Endothelial cell of umbilical vein (primary cell): Measurements from ENCODE around the gene SYNE3. TPM values are rescaled to one million over a fixed set of nuclear protein-coding genes. Genes with fewer than 3 reads are reported as not detected.

ENCODE experiments used
- BruUV-seq: library from RNA; stranded (reverse); fragments of 400-500 nt; replicated peaks from 2 replicates; lab custom pipeline; 2021; lab: Mats Ljungman, UMichigan
- CTCF ChIA-PET: fragments of 300-600, 350-600 bp; sonication (Branson Sonifier 250); formaldehyde crosslinking; loops from one replicate; lab custom pipeline; 2021; ENCODE audit warnings: antibody characterized with exemption, inconsistent platforms; lab: Charles Lee
- POLR2A ChIA-PET: fragments of 300-600, 350-600 bp; sonication (Branson Sonifier 250); formaldehyde crosslinking; loops from one replicate; lab custom pipeline; 2021; ENCODE audit warnings: antibody characterized with exemption, inconsistent platforms; lab: Charles Lee
- DNase-seq: peaks from one replicate; pipeline ENCODE4 v3.0.0-alpha.2; 2011; ENCODE audit warnings: low read depth, low spot score
- FAIRE-seq: peaks from 2 replicates; lab custom pipeline; 2011; peaks lifted over from hg19 to GRCh38; lab: Jason Lieb, UNC
- H2AFZ ChIP-seq: 2 replicates; pipeline ENCODE4 v1.6.0; 2012; ENCODE audit warnings: low read depth, low read length, control low read depth, inconsistent platforms
- H3K27ac ChIP-seq: 2 replicates; pipeline ENCODE4 v1.5.1; 2011; ENCODE audit warnings: low read depth, mild to moderate bottlenecking, control low read depth, low read length, moderate library complexity; ENCODE audit not compliant: insufficient read depth
- H3K27me3 ChIP-seq, 2 experiments: 2 replicates each; pipeline versions ENCODE4 v1.6.0 to v1.6.1; 2011; ENCODE audit warnings: low read length in 2 of 2, mixed read lengths in 1 of 2; ENCODE audit not compliant: control insufficient read depth in 2 of 2, insufficient read depth in 2 of 2
- H3K36me3 ChIP-seq, 2 experiments: 2 replicates in 1 of 2; 3 replicates in 1 of 2; pipeline ENCODE4 v1.5.1; 2011; ENCODE audit warnings: low read length in 2 of 2, mild to moderate bottlenecking in 1 of 2, moderate library complexity in 1 of 2; ENCODE audit not compliant: control insufficient read depth in 2 of 2, insufficient read depth in 2 of 2; ENCODE audit errors: extremely low read depth in 1 of 2
- H3K4me1 ChIP-seq: 3 replicates; pipeline ENCODE4 v1.5.1; 2011; ENCODE audit warnings: mild to moderate bottlenecking, low read length; ENCODE audit not compliant: control insufficient read depth, insufficient read depth; ENCODE audit errors: extremely low read depth
- H3K4me2 ChIP-seq: 2 replicates; pipeline ENCODE4 v1.6.1; 2011; ENCODE audit warnings: low read length, control low read depth, mixed read lengths; ENCODE audit not compliant: insufficient read depth
- H3K4me3 ChIP-seq, 3 experiments: fragments of 200-600 bp in 1 of 3; sonication (generic), shearing (Covaris generic) in 1 of 3; replicated peaks in 1 of 3; 2 replicates each; pipeline ENCODE4 v1.5.1; 2011 to 2016; ENCODE audit warnings: control low read depth in 3 of 3, low read length in 3 of 3, mild to moderate bottlenecking in 2 of 3, inconsistent platforms in 1 of 3, low read depth in 1 of 3, moderate library complexity in 1 of 3; ENCODE audit not compliant: insufficient read depth in 1 of 3
- H3K79me2 ChIP-seq: 2 replicates; pipeline ENCODE4 v1.6.0; 2012; ENCODE audit warnings: low read length, inconsistent platforms; ENCODE audit not compliant: control insufficient read depth, insufficient read depth
- H3K9ac ChIP-seq: replicated peaks from 2 replicates; pipeline ENCODE3; 2011; ENCODE audit warnings: low read length, control low read depth; ENCODE audit not compliant: insufficient read depth; ENCODE audit errors: extremely low read depth
- H3K9me1 ChIP-seq: replicated peaks from 3 replicates; pipeline ENCODE4 v1.6.0; 2011; ENCODE audit warnings: mild to moderate bottlenecking, low read length; ENCODE audit not compliant: control insufficient read depth, insufficient read depth; ENCODE audit errors: extremely low read depth
- H3K9me3 ChIP-seq: replicated peaks from 2 replicates; pipeline ENCODE4 v1.5.1; 2012; ENCODE audit warnings: low read length, inconsistent platforms; ENCODE audit not compliant: control insufficient read depth, insufficient read depth
- H4K20me1 ChIP-seq: replicated peaks from 2 replicates; pipeline ENCODE3; 2011; ENCODE audit warnings: mild to moderate bottlenecking, low read length; ENCODE audit not compliant: control insufficient read depth, insufficient read depth; ENCODE audit errors: extremely low read depth
- EZH2 ChIP-seq: IDR thresholded peaks from 2 replicates; pipeline ENCODE4 v1.6.1; 2012; ENCODE audit warnings: borderline replicate concordance, low read depth, mild to moderate bottlenecking, moderate library complexity, low read length, inconsistent platforms; ENCODE audit not compliant: severe bottlenecking
- FOS ChIP-seq: IDR thresholded peaks from 2 replicates; pipeline ENCODE4 v1.6.1; 2011; ENCODE audit warnings: mild to moderate bottlenecking, low read length, moderate library complexity, borderline replicate concordance; ENCODE audit not compliant: insufficient read depth
- GATA2 ChIP-seq: IDR thresholded peaks from 2 replicates; pipeline ENCODE4 v1.7.0; 2011; ENCODE audit warnings: low read depth, mild to moderate bottlenecking, moderate library complexity, mixed read lengths, low read length; ENCODE audit not compliant: insufficient read length, insufficient read depth
- JUN ChIP-seq: IDR thresholded peaks from 2 replicates; pipeline ENCODE4 v1.6.1; 2011; ENCODE audit warnings: borderline replicate concordance, low read depth; ENCODE audit not compliant: insufficient read length, insufficient read depth
- MYC ChIP-seq: IDR thresholded peaks from one replicate; pipeline ENCODE4 v1.6.1; 2011; ENCODE audit warnings: mild to moderate bottlenecking, low read depth, low read length
- POLR2A ChIP-seq: IDR thresholded peaks from 2 replicates; pipeline ENCODE4 v1.6.1; 2012; ENCODE audit warnings: low read depth, mild to moderate bottlenecking, control low read depth, low read length
- POLR2AphosphoS5 ChIP-seq: IDR thresholded peaks from 2 replicates; pipeline ENCODE4 v1.6.1; 2012; ENCODE audit warnings: low read depth, mild to moderate bottlenecking, control low read depth, low read length, moderate library complexity; ENCODE audit not compliant: insufficient read depth
- dilution Hi-C: fragments of 300-500 bp; cut with MboI; formaldehyde crosslinking; loops from one replicate; pipeline ENCODE4 v1.15.0; 2019; ENCODE audit warnings: low sequenced_read_pairs; ENCODE audit not compliant: extremely low pct_ligation_motif_present
- intact Hi-C: fragments of 100-400 bp; cut with micrococcal nuclease; formaldehyde crosslinking; loops from one replicate; pipeline ENCODE4 v1.10.0; 2022
- polyA plus RNA-seq, 4 experiments: library from polyadenylated mRNA; depleted of rRNA in 3 of 4; stranded (reverse) in 3 of 4; unstranded in 1 of 4; fragments of >200 nt; gene quantifications; 2 replicates each; pipeline versions ENCODE4 v1.2.1 to v1.2.3, GENCODE V29; 2011 to 2012; ENCODE audit warnings: missing spikeins in 1 of 4
- total RNA-seq: library from RNA; stranded (reverse); gene quantifications from 2 replicates; pipeline ENCODE4 v1.2.3, GENCODE V29; 2021
- TF ChIP-seq, protein P1 (sequence below): IDR thresholded peaks from 2 replicates; pipeline ENCODE4 v1.6.1; 2011; ENCODE audit not compliant: insufficient read depth, insufficient read length
- TF ChIP-seq, protein P2 (sequence below), 2 donors: IDR thresholded peaks; 1 replicate in 1 of 2; 2 replicates in 1 of 2; pipeline ENCODE4 v1.5.1; 2011; ENCODE audit warnings: low read length in 2 of 2, mild to moderate bottlenecking in 2 of 2, moderate library complexity in 2 of 2, control low read depth in 1 of 2, inconsistent platforms in 1 of 2, low read depth in 1 of 2; ENCODE audit not compliant: insufficient read depth in 1 of 2; ENCODE audit errors: extremely low read depth in 1 of 2

The SYNE3 gene
- total and polyA plus RNA-seq, 2 donors (not counting 3 experiments of a cell fraction or from before 2014, with no cell fraction given): 3.0 to 18.8 TPM

DNA sequence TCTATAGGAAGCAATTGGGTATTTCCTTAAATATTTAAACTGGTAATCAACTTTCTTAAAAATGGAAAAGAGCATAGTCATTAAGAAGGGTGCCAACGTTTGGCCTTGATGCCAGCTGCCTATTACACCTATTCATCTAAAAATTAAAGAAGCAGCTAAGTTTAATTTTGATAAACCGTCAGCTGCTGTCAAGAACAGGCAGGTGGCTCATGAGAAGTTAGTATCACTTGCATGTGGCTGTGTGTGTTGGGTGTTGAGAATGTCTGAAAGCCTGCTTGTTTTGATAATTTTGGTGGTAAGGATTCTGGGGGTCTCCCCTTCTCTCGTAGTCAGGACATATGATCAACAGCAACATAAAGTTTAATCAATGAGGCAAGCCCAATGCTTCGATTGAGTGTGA, 24.9 kb upstream of the SYNE3 start:
- Histone ChIP-seq H2AFZ (no peak overlapping the region), H3K9me3 (no peaks in the 10 kb centered on the region), H3K36me3 (no peaks in the 10 kb centered on the region), H3K4me1 (peaks cover 21% of the 10 kb centered on the region), H3K9ac (no peak overlapping the region), H3K27me3 (no peaks in the 10 kb centered on the region), H3K9me1 (no peaks in the 10 kb centered on the region), H3K4me3 (no peak overlapping the region), H3K27ac (no peak overlapping the region), H3K79me2 (peaks cover 65% of the 10 kb centered on the region), H3K4me2 (no peak overlapping the region), H4K20me1 (no peaks in the 10 kb centered on the region)
- POLR2A ChIA-PET: no interaction called here
- intact Hi-C loops: no loop called here
- dilution Hi-C loops: no loop called here
- no peak for FAIRE-seq
- CTCF ChIA-PET: interaction anchor here (1.4 to 3.3 kb wide), 2 partner anchors 14 to 21 kb away, joined by 3 to 10 read pairs; no protein-coding TSS in a partner anchor
- no TSS peak for BruUV-seq
- no peak for DNase-seq
- TF ChIP-seq EZH2: no peak
- no peak for TF ChIP-seq JUN
- TF ChIP-seq, protein P1, sequence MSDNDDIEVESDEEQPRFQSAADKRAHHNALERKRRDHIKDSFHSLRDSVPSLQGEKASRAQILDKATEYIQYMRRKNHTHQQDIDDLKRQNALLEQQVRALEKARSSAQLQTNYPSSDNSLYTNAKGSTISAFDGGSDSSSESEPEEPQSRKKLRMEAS: no peak
- no peak for TF ChIP-seq GATA2
- TF ChIP-seq POLR2A: no peak
- TF ChIP-seq, protein P2, sequence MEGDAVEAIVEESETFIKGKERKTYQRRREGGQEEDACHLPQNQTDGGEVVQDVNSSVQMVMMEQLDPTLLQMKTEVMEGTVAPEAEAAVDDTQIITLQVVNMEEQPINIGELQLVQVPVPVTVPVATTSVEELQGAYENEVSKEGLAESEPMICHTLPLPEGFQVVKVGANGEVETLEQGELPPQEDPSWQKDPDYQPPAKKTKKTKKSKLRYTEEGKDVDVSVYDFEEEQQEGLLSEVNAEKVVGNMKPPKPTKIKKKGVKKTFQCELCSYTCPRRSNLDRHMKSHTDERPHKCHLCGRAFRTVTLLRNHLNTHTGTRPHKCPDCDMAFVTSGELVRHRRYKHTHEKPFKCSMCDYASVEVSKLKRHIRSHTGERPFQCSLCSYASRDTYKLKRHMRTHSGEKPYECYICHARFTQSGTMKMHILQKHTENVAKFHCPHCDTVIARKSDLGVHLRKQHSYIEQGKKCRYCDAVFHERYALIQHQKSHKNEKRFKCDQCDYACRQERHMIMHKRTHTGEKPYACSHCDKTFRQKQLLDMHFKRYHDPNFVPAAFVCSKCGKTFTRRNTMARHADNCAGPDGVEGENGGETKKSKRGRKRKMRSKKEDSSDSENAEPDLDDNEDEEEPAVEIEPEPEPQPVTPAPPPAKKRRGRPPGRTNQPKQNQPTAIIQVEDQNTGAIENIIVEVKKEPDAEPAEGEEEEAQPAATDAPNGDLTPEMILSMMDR (IDR thresholded peaks at IDR 0.05; ENCODE audit: extremely low read depth in 1 of 2, insufficient read depth in 1 of 2, low read depth in 1 of 2, low read length in 2 of 2): no peak
- no peak for TF ChIP-seq FOS
- no peak for TF ChIP-seq POLR2AphosphoS5
- no peak for TF ChIP-seq MYC
